RWPE2 (cell line): ENCODE measurements around the gene SCD5.

Experiments used
- ATAC-seq: fragments of 200-7000 bp; cut with Tn5 transposase; 3 replicates; pipeline ENCODE4 v1.9.1; 2021; ENCODE audit warnings: low read depth
- DNase-seq: peaks from one replicate; pipeline ENCODE4 v3.0.0-alpha.2; 2020; ENCODE audit warnings: low spot score
- H3K27ac ChIP-seq: fragments of 450-650 bp; 2 replicates; pipeline ENCODE4 v1.5.1; 2017; ENCODE audit warnings: mild to moderate bottlenecking; ENCODE audit not compliant: poor library complexity, severe bottlenecking
- H3K27me3 ChIP-seq: fragments of 250-450 bp; sonication (Bioruptor Pico); 2 replicates; pipeline ENCODE4 v1.5.1; 2021; ENCODE audit warnings: mild to moderate bottlenecking, moderate library complexity; ENCODE audit not compliant: insufficient read depth, poor library complexity, severe bottlenecking
- H3K36me3 ChIP-seq: fragments of 250-450 bp; sonication (Bioruptor Pico); 2 replicates; pipeline ENCODE4 v1.5.1; 2020; ENCODE audit warnings: low read depth, mild to moderate bottlenecking, moderate library complexity
- H3K4me1 ChIP-seq: fragments of 250-450 bp; sonication (Bioruptor Pico); 2 replicates; pipeline ENCODE4 v1.5.1; 2021; ENCODE audit warnings: mild to moderate bottlenecking, moderate library complexity; ENCODE audit not compliant: insufficient read depth, poor library complexity, severe bottlenecking
- H3K4me3 ChIP-seq: fragments of 250-450 bp; sonication (Bioruptor Pico); 2 replicates; pipeline ENCODE4 v1.5.1; 2021; ENCODE audit warnings: mild to moderate bottlenecking, moderate library complexity; ENCODE audit not compliant: severe bottlenecking
- H3K9me3 ChIP-seq: fragments of 250-450 bp; sonication (Bioruptor Pico); 2 replicates; pipeline ENCODE4 v1.5.1; 2021; ENCODE audit warnings: mild to moderate bottlenecking, moderate library complexity; ENCODE audit not compliant: severe bottlenecking
- CTCF ChIP-seq: fragments of 450-650 bp; IDR thresholded peaks from one replicate; pipeline ENCODE4 v1.5.1; 2017; ENCODE audit warnings: mild to moderate bottlenecking, moderate library complexity; ENCODE audit not compliant: poor library complexity, severe bottlenecking

The SCD5 gene

GRCh38 chr4:82758701-82759685, 39.6 kb downstream of the SCD5 start:
- ATAC-seq = no peak
- Histone ChIP-seq H3K4me3 (no peak overlapping the region), H3K27ac (no peak overlapping the region), H3K4me1 (peaks cover 1% of the 10 kb centered on the region), H3K9me3 (no peaks in the 10 kb centered on the region), H3K36me3 (no peaks in the 10 kb centered on the region), H3K27me3 (no peaks in the 10 kb centered on the region)
- TF ChIP-seq CTCF = no peak
- DNase-seq = no peak

GRCh38 chr4:82756061-82756460, 42.5 kb downstream of the SCD5 start:
- Histone ChIP-seq H3K36me3 (no peaks in the 10 kb centered on the region), H3K27ac (no peak overlapping the region), H3K4me1 (peaks cover 5% of the 10 kb centered on the region), H3K27me3 (no peaks in the 10 kb centered on the region), H3K9me3 (no peaks in the 10 kb centered on the region), H3K4me3 (no peak overlapping the region)
- ATAC-seq (no peak), DNase-seq (no peak)
- no peak for TF ChIP-seq CTCF

DNA sequence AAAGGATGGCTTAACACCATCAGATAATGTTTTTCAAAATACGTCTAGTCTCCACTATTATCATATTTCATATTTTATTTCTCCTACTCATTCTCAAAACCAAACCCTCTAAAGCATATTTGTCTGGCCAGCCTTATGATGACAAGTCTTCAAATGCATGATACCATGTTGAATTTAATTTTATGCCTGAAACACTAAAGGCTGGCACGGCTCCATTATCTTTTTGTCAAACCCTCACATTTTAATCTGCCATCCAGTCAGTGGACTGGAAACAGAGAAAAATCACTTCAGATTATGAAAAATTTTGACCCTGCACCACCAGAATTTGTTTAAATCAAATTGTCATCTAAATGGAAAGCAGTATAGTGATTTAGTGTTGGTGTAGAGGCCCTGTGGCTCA, 42.9 kb downstream of the SCD5 start:
- Histone ChIP-seq H3K4me1 (peaks cover 5% of the 10 kb centered on the region), H3K4me3 (no peak overlapping the region), H3K36me3 (no peaks in the 10 kb centered on the region), H3K27me3 (no peaks in the 10 kb centered on the region), H3K27ac (no peak overlapping the region), H3K9me3 (no peaks in the 10 kb centered on the region)
- no peak for TF ChIP-seq CTCF
- no peak for DNase-seq
- ATAC-seq = no peak

GRCh38 chr4:82754513-82755165, 44.0 kb downstream of the SCD5 start:
- Histone ChIP-seq H3K9me3 (no peaks in the 10 kb centered on the region), H3K36me3 (no peaks in the 10 kb centered on the region), H3K27me3 (no peaks in the 10 kb centered on the region), H3K4me3 (no peak overlapping the region), H3K4me1 (peaks cover 5% of the 10 kb centered on the region), H3K27ac (no peak overlapping the region)
- no peak for DNase-seq
- TF ChIP-seq CTCF = no peak
- ATAC-seq = no peak
